HT1080 (cell line): ENCODE measurements around the gene XYLT2. TPM values are rescaled to one million over a fixed set of nuclear protein-coding genes. Genes with fewer than 3 reads are reported as not detected.
A peak's percentile ranks its signal among the peaks of the same experiment; 100 is the strongest.
"Not testable (repeated sequence)": the region's sequence is repeated elsewhere in the genome, so short reads cannot be mapped to it uniquely, and the experiment has no call there.

Experiments
- DNase-seq: peaks from one replicate; pipeline ENCODE4 v3.0.0-alpha.2; 2015; ENCODE audit warnings: low read depth
- small RNA-seq: library from RNA; depleted of rRNA; stranded (forward); fragments of <200 nt; gene quantifications from one replicate; pipeline ENCODE3, GENCODE V24; 2014
- total RNA-seq: library from RNA; depleted of rRNA; stranded (reverse); fragments of >200 nt; shearing (Covaris generic); gene quantifications from 2 replicates; pipeline ENCODE4 v1.2.3, GENCODE V29; 2014; rRNA removed

XYLT2 gene
- total RNA-seq, 1 experiment from 2014 or later = 53.4 TPM

DNA sequence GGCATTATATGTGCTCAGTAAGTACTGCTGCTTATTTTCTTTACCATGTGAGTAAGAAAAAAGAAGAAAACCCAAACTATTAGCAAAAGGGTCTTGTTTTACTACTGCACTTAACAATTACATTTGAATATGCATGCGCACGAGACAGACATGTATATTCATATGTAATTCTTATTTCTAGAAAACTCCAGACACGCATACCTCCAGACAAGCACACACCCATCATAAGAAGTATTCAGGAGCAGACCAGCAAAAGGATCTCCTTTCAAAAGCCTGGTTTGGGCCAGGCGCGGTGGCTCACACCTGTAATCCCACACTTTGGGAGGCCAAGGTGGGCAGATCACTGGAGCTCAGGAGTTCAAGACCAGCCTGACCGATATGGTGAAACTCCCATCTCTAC, 43.6 kb downstream of the XYLT2 start:
- DNase-seq = no peak

DNA sequence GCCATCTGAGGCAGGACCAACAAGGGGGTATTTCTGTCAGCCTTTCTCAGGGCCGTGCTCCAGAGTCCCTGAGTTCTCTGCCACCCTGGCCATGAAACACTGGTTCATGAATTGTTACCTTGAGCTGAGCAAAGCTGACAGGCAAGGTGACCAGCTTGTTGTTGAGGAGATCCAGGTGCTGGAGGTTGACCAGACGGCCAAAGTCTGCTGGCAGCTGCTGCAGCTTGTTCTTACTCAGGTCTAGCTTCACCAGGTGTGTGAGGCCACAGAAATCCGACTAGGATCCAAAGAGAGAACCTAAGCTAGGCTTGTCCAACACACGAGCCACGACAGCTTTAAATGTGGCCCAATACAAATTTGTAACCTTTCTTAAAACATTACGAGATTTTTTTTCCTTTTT, 46.7 kb downstream of the XYLT2 start:
- DNase-seq = no peak

DNA sequence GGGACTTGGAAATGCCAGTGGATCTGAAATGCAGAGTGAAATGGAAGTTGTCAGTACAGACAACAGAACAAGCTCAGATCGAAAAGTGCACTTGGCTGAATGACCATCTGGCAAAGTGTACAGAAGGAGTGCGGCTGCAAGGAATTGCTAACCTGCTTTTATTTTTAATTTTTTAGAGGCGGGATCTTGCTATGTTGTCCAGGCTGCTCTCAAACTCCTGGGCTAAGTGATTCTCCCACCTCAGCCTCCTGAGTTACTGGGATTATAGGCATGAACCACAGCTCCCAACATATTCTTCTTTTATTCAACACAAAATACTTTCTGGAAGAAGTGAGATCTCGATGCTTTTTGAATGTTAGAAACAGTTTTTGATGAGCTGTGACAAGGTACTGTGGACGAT, 47.8 kb downstream of the XYLT2 start:
- no peak for DNase-seq

- no peak for DNase-seq
These were observed 48.8 kb downstream of the XYLT2 start for GRCh38 chr17:50394711-50395110.

DNA sequence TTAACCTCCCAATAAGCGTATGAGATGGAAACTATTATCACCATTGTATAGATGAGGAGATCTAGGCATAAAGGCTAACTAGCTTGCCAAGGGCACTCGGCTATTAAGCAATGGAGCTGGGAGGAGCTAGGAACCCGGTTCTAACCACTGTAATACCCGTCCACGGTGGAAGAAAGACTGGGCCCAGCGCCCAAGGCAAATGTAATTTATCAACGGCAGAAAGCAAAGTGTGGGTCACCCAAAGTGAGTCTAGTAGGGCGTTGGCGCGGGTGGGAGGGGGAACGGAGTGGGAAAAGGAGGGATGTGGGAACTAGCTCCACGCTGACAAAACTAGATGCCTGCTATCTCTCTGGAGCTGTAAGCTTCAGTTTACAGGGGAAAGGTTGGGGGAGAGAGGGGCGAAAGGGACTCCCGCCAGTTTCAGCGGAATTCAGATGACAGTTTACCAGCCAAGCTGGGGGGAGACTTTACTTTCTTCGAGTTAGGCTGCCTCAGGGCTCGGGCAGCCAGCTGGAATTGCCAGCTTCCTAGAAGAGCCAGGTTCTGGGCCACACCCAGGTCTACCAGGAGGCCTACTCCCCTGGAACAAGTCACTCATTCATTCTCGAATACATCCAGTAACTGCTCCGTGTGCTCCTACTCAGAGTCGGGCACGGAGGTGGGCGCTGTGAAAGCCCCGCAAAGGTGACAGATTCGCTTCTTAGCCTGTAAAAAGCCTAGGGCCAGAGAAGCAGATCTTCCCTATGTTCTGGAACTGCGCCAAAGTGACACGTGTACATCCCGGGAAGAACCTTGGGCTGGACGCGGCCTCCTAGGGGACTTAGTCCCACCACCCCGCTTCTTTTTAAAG, 50.6 kb downstream of the XYLT2 start:
- DNase-seq = peak; percentile 35

DNA sequence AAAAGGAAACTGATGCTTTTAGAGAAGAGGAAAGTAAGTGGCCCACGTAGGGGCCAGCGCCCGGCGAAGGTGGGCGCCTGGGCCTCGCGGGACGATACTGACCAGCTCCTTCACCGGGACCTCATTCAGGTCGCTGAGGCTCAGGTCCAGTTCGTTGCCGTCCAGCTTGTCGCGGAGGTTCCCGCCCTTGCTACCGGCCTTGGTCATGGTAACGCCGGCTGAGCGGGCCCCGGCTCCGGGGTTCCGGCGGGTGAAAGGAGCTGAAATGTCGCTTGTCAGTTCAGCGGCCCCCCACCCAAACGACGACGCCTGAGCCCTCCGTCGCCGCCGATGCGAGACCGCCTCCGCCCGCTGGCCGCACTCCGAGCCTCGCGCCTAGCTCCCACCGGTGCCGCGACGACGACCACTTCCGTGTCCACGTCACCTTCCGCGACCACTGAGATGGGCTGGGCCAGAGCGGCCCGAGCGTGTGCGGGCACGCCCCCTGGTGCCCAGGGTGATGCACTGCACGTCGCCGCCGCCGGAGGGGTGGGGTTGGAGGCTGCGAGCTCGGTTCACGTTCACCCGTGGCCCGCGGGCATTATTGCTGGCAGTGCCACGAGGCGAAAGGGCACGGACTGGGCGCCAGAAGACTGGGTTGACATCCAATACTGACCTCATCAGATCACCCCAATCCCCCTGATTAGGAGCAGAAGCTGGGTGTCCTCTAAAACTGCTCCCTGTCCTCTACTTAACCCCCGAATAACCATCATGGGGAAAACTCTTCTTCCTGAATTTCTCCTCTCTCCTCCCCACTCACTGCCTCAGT, 51.4 kb downstream of the XYLT2 start, which contains the start of gene LRRC59:
LRRC59 (minus strand) TSS at position 413 of the 808 bp plus-strand sequence; CDS start at position 207, 206 bp downstream.
- peak; percentile 77 for DNase-seq

DNA sequence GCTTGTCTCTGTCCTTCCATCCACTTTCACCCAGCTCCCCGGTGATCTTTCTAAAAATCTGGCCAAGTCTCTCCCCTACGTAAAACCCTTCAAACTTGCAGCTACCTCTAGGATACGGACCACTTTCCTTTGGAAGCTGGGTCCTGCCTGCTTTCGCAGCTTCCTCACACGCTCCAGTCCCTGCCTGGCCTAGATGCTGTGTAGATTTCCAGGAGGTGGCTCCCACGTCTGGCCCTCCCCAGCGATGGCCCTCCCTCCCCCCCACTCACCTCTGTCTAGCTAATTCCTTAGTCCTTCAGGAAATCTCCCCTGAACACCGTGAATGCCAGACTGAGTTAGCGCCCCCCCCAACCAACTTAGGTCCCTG, 52.0 kb downstream of the XYLT2 start:
- DNase-seq = no peak

- DNase-seq = not testable (repeated sequence)
These were observed 52.7 kb downstream of the XYLT2 start for GRCh38 chr17:50398672-50399071.

DNA sequence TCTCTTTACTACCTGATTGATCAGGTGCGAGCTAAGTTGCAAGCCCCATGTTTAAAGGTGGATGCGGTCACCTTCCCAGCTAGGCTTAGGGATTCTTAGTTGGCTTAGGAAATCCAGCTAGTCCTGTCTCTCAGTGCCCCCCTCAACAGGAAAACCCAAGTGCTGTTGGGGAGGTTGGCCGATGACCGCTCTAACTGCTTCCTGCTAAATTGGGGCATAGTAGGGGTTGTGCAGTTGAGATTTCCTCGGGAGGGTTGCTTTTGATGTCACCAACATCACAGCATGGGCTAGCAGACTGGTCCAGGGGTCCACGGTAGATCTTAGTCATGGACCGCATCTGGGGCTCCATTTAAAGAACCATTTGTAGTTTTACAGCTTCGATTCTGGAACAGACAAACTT, 53.7 kb downstream of the XYLT2 start:
- not testable (repeated sequence) for DNase-seq

GRCh38 chr17:50405351-50405750, 59.4 kb downstream of the XYLT2 start:
- not testable (repeated sequence) for DNase-seq

- no peak for DNase-seq
These were observed 60.7 kb downstream of the XYLT2 start for GRCh38 chr17:50406578-50406977.

- no peak for DNase-seq
These were observed 62.0 kb downstream of the XYLT2 start for GRCh38 chr17:50407921-50408320.

Small RNAs within 50 kb of the gene (small RNA-seq; reads per million reads assigned to genes)
- not detected for gene RF00019

Other genes with a start within 250 kb of the XYLT2 start
- 0.50 TPM in 1 of 2 replicates, not detected in the other for gene SAMD14, start 216.0 kb upstream of the XYLT2 start, total RNA-seq
- 38.7 and 46.4 TPM in 2 replicates for gene PPP1R9B, start 195.4 kb upstream of the XYLT2 start, total RNA-seq
- gene SGCA, start 180.1 kb upstream of the XYLT2 start, total RNA-seq = not detected in 2 replicates
- gene COL1A1, start 144.5 kb upstream of the XYLT2 start, total RNA-seq = 1.3 and 1.4 TPM in 2 replicates
- 1.7 and 2.5 TPM in 2 replicates for gene TMEM92, start 71.7 kb upstream of the XYLT2 start, total RNA-seq
- 98.1 and 143 TPM in 2 replicates for gene MRPL27, start 27.1 kb downstream of the XYLT2 start, total RNA-seq
- 23.7 and 24.4 TPM in 2 replicates for gene EME1, start 27.1 kb downstream of the XYLT2 start, total RNA-seq
- 235 and 290 TPM in 2 replicates for gene LRRC59, start 51.4 kb downstream of the XYLT2 start, total RNA-seq
- gene ACSF2, start 80.1 kb downstream of the XYLT2 start, total RNA-seq = 9.6 and 11.1 TPM in 2 replicates
- gene CHAD, start 122.8 kb downstream of the XYLT2 start, total RNA-seq = not detected in 2 replicates
- gene RSAD1, start 132.7 kb downstream of the XYLT2 start, total RNA-seq = 28.8 and 30.4 TPM in 2 replicates
- not detected in 2 replicates for gene MYCBPAP, start 162.3 kb downstream of the XYLT2 start, total RNA-seq
- not detected in 2 replicates for gene EPN3, start 186.6 kb downstream of the XYLT2 start, total RNA-seq
- 51.3 and 51.6 TPM in 2 replicates for gene SPATA20, start 201.0 kb downstream of the XYLT2 start, total RNA-seq
- 0.03 and 0.40 TPM in 2 replicates for gene CACNA1G, start 214.6 kb downstream of the XYLT2 start, total RNA-seq